Gastroesophageal sphincter (tissue), 3 donors: Measurements from ENCODE around the gene MS4A1.
"Not testable (repeated sequence)": the region's sequence is repeated elsewhere in the genome, so short reads cannot be mapped to it uniquely, and the experiment has no call there.

Experiments used
- CTCF ChIP-seq, 4 experiments: fragments of 200-600 bp in 2 of 4; fragments of 450-650 bp in 2 of 4; sonication (generic) in 1 of 4; IDR thresholded peaks; one replicate each; pipeline ENCODE4 v1.5.1; 2017 to 2019; ENCODE audit warnings: antibody characterized with exemption in 4 of 4, mild to moderate bottlenecking in 2 of 4, moderate library complexity in 2 of 4
- POLR2A ChIP-seq, 2 donors: fragments of 450-650 bp; IDR thresholded peaks; one replicate each; pipeline ENCODE4 v1.6.1; 2017; ENCODE audit warnings: antibody characterized with exemption in 2 of 2, mild to moderate bottlenecking in 2 of 2, moderate library complexity in 1 of 2

GRCh38 chr11:60509609-60510008 lies 54.0 kb downstream of the MS4A1 start:
- TF ChIP-seq CTCF, POLR2A (IDR thresholded peaks at IDR 0.05): not testable (repeated sequence)
